H1 (cell line): ENCODE data around the gene SMDT1. TPM values are rescaled to one million over a fixed set of nuclear protein-coding genes. Genes with fewer than 3 reads are reported as not detected.

Source experiments
- ATF2 ChIP-seq: IDR thresholded peaks from 2 replicates; pipeline ENCODE4 v1.6.1; 2012; ENCODE audit warnings: low read length, inconsistent platforms
- CHD1 ChIP-seq: IDR thresholded peaks from 2 replicates; pipeline ENCODE4 v1.6.1; 2012; ENCODE audit warnings: low read depth, low read length, improper control_type of control experiment
- CHD7 ChIP-seq: fragments of 300-600 bp; sonication (generic); IDR thresholded peaks from 2 replicates; pipeline ENCODE4 v1.7.1; 2012; ENCODE audit warnings: low read length, moderate library complexity, mild to moderate bottlenecking, inconsistent platforms; ENCODE audit not compliant: insufficient replicate concordance
- KDM5A ChIP-seq: fragments of 200-600 bp; IDR thresholded peaks from 2 replicates; pipeline ENCODE4 v1.7.1; 2012; ENCODE audit warnings: mild to moderate bottlenecking, low read length, inconsistent platforms, mixed read lengths
- POU5F1 ChIP-seq: IDR thresholded peaks from 2 replicates; pipeline ENCODE4 v1.6.1; 2011; ENCODE audit warnings: low read depth, mild to moderate bottlenecking, low read length, moderate library complexity
- RAD21 ChIP-seq, 2 experiments: IDR thresholded peaks in 1 of 2; conservative IDR thresholded peaks in 1 of 2; 2 replicates each; pipeline ENCODE4 v1.6.1; 2011; ENCODE audit warnings: low read depth in 2 of 2, low read length in 2 of 2, improper control_type of control experiment in 1 of 2, inconsistent platforms in 1 of 2, mild to moderate bottlenecking in 1 of 2, moderate library complexity in 1 of 2
- SP1 ChIP-seq: IDR thresholded peaks from 2 replicates; pipeline ENCODE4 v1.6.1; 2011; ENCODE audit warnings: low read depth, low read length
- SP4 ChIP-seq: IDR thresholded peaks from 2 replicates; pipeline ENCODE4 v1.6.1; 2012; ENCODE audit warnings: low read length, inconsistent platforms
- polyA plus RNA-seq, 7 experiments: library from polyadenylated mRNA; depleted of rRNA in 3 of 7; stranded (reverse) in 5 of 7; unstranded in 2 of 7; fragments of >200 nt in 5 of 7; fragments of 200-250 nt in 2 of 7; gene quantifications; 1 replicate in 5 of 7; 2 replicates in 1 of 7; 4 replicates in 1 of 7; pipeline versions ENCODE4 v1.2.1 to v1.2.3, GENCODE V29; 2011 to 2013; ENCODE audit warnings: missing spikeins in 2 of 7, mixed read lengths in 2 of 7
- total RNA-seq: library from RNA; stranded (reverse); fragmentation: NEBNext Ultra II Directional; extraction: Animal tissue kit (Norgen Biotek cat#: 25700); gene quantifications from 2 replicates; pipeline ENCODE4 v1.2.1, GENCODE V29; 2021

Gene SMDT1
- total and polyA plus RNA-seq, 2 of the 8 experiments (the other 6 are each of a cell fraction or from before 2014, with no cell fraction given), result 34.9 to 35.6 TPM

- TF ChIP-seq CHD7, result no peak
- TF ChIP-seq SP1, result no peak
- TF ChIP-seq CHD1, result no peak
- TF ChIP-seq SP4, result no peak
- no peak for TF ChIP-seq RAD21 (IDR thresholded peaks at IDR 0.05 in 1 of 2, conservative IDR thresholded peaks at IDR 0.05 in 1 of 2; ENCODE audit: low read depth in 2 of 2, low read length in 2 of 2)
- no peak for TF ChIP-seq ATF2
- TF ChIP-seq POU5F1, result no peak
- no peak for TF ChIP-seq KDM5A
- TF ChIP-seq, all 59 proteins: peak for 0
Measured at GRCh38 chr22:42056757-42057511, 22.6 kb upstream of the SMDT1 start (continued).
